ENCODE results near the gene TCF20. TPM values are rescaled to one million over a fixed set of nuclear protein-coding genes. Genes with fewer than 3 reads are reported as not detected.

The TCF20 gene
- total and polyA plus RNA-seq, 2 experiments from 2014 or later: 5.7 to 48.8 TPM

- H3K27me3 ChIP-seq: no peaks in the 10 kb centered on the region
- no peak overlapping the region for H3K4me3 ChIP-seq
- H3K4me1 ChIP-seq (ENCODE audit: low read depth): peaks cover 26% of the 10 kb centered on the region
- DNase-seq (ENCODE audit: low read depth in 1 of 2, low spot score in 1 of 2): peak in 1 of 2 donors; percentile 9
- H3K27ac ChIP-seq: no peak overlapping the region
- no peak for TF ChIP-seq CTCF (IDR thresholded peaks at IDR 0.05; ENCODE audit: low read depth, low read length)
- no peaks in the 10 kb centered on the region for H3K36me3 ChIP-seq
- no peaks in the 10 kb centered on the region for H3K9me3 ChIP-seq (ENCODE audit: low read depth)
These were observed 7.5 kb downstream of the TCF20 start for GRCh38 chr22:42262964-42263363.

GRCh38 chr22:42261296-42261695 lies 9.2 kb downstream of the TCF20 start:
- Histone ChIP-seq H3K27ac (no peak overlapping the region), H3K9me3 (ENCODE audit: low read depth) (no peaks in the 10 kb centered on the region), H3K4me3 (no peak overlapping the region), H3K4me1 (ENCODE audit: low read depth) (peaks cover 28% of the 10 kb centered on the region), H3K36me3 (no peaks in the 10 kb centered on the region), H3K27me3 (no peaks in the 10 kb centered on the region)
- peak in 1 of 2 donors; percentile 82 for DNase-seq (ENCODE audit: low read depth in 1 of 2, low spot score in 1 of 2)
- no peak for TF ChIP-seq CTCF (IDR thresholded peaks at IDR 0.05; ENCODE audit: low read depth, low read length)

GRCh38 chr22:42258126-42258525 lies 12.3 kb downstream of the TCF20 start:
- H3K27me3 ChIP-seq: no peaks in the 10 kb centered on the region
- no peaks in the 10 kb centered on the region for H3K36me3 ChIP-seq
- H3K9me3 ChIP-seq (ENCODE audit: low read depth): no peaks in the 10 kb centered on the region
- H3K4me1 ChIP-seq (ENCODE audit: low read depth): peaks cover 29% of the 10 kb centered on the region
- H3K27ac ChIP-seq: no peak overlapping the region
- no peak for TF ChIP-seq CTCF (IDR thresholded peaks at IDR 0.05; ENCODE audit: low read depth, low read length)
- peak in 1 of 2 donors; percentile 5 for DNase-seq (ENCODE audit: low read depth in 1 of 2, low spot score in 1 of 2)
- H3K4me3 ChIP-seq: no peak overlapping the region

GRCh38 chr22:42257386-42257785 lies 13.1 kb downstream of the TCF20 start:
- no peak for DNase-seq (ENCODE audit: low read depth in 1 of 2, low spot score in 1 of 2)
- TF ChIP-seq CTCF (IDR thresholded peaks at IDR 0.05; ENCODE audit: low read depth, low read length): no peak
- H3K36me3 ChIP-seq: no peaks in the 10 kb centered on the region

GRCh38 chr22:42256930-42257329 lies 13.5 kb downstream of the TCF20 start:
- Histone ChIP-seq H3K27me3 (no peaks in the 10 kb centered on the region), H3K4me3 (no peak overlapping the region), H3K27ac (peak overlapping the region; percentile 32), H3K4me1 (ENCODE audit: low read depth) (peaks cover 29% of the 10 kb centered on the region), H3K36me3 (no peaks in the 10 kb centered on the region), H3K9me3 (ENCODE audit: low read depth) (no peaks in the 10 kb centered on the region)
- no peak for DNase-seq (ENCODE audit: low read depth in 1 of 2, low spot score in 1 of 2)
- TF ChIP-seq CTCF (IDR thresholded peaks at IDR 0.05; ENCODE audit: low read depth, low read length): no peak

More at GRCh38 chr22:42257386-42257785, 13.1 kb downstream of the TCF20 start:
- H3K4me3 ChIP-seq: no peak overlapping the region
- H3K27me3 ChIP-seq: no peaks in the 10 kb centered on the region
- peaks cover 29% of the 10 kb centered on the region for H3K4me1 ChIP-seq (ENCODE audit: low read depth)
- H3K27ac ChIP-seq: no peak overlapping the region
- H3K9me3 ChIP-seq (ENCODE audit: low read depth): no peaks in the 10 kb centered on the region

- peak in 1 of 2 donors; percentile 22 for DNase-seq (ENCODE audit: low read depth in 1 of 2, low spot score in 1 of 2)
- Histone ChIP-seq H3K4me1 (ENCODE audit: low read depth) (peaks cover 29% of the 10 kb centered on the region), H3K9me3 (ENCODE audit: low read depth) (no peaks in the 10 kb centered on the region), H3K27me3 (no peaks in the 10 kb centered on the region), H3K27ac (peak overlapping the region; percentile 32), H3K4me3 (no peak overlapping the region), H3K36me3 (no peaks in the 10 kb centered on the region)
- TF ChIP-seq CTCF (IDR thresholded peaks at IDR 0.05; ENCODE audit: low read depth, low read length): no peak
These were observed 14.2 kb downstream of the TCF20 start for GRCh38 chr22:42256220-42256619.

All from cardiac muscle cell (in vitro differentiated cells and primary cell).